Fibroblast of lung (primary cell): ENCODE data around the gene BANF1.

Experiments used
- EZH2 ChIP-seq: IDR thresholded peaks from 2 replicates; pipeline ENCODE4 v1.5.1; 2012; ENCODE audit warnings: low read length, control low read depth, mild to moderate bottlenecking; ENCODE audit errors: missing control alignments
- TF ChIP-seq, protein P1 (sequence below), 2 donors: IDR thresholded peaks in 1 of 2; conservative IDR thresholded peaks in 1 of 2; 1 replicate in 1 of 2; 2 replicates in 1 of 2; pipeline ENCODE4 v1.5.1; 2011 to 2012; ENCODE audit warnings: low read length in 2 of 2, control low read depth in 1 of 2, inconsistent platforms in 1 of 2, low read depth in 1 of 2, mild to moderate bottlenecking in 1 of 2

GRCh38 chr11:65972116-65972515, 30.2 kb upstream of the BANF1 start:
- TF ChIP-seq, protein P1, sequence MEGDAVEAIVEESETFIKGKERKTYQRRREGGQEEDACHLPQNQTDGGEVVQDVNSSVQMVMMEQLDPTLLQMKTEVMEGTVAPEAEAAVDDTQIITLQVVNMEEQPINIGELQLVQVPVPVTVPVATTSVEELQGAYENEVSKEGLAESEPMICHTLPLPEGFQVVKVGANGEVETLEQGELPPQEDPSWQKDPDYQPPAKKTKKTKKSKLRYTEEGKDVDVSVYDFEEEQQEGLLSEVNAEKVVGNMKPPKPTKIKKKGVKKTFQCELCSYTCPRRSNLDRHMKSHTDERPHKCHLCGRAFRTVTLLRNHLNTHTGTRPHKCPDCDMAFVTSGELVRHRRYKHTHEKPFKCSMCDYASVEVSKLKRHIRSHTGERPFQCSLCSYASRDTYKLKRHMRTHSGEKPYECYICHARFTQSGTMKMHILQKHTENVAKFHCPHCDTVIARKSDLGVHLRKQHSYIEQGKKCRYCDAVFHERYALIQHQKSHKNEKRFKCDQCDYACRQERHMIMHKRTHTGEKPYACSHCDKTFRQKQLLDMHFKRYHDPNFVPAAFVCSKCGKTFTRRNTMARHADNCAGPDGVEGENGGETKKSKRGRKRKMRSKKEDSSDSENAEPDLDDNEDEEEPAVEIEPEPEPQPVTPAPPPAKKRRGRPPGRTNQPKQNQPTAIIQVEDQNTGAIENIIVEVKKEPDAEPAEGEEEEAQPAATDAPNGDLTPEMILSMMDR (conservative IDR thresholded peaks at IDR 0.05 in 1 of 2, IDR thresholded peaks at IDR 0.05 in 1 of 2; ENCODE audit: low read depth in 1 of 2, low read length in 2 of 2), result no peak
- TF ChIP-seq EZH2, result no peak
